HL-60 (cell line): ENCODE results near the gene SMAD9.

Experiments
- DNase-seq, 2 experiments: peaks; one replicate each; pipeline ENCODE4 v3.0.0-alpha.2; 2010 to 2020; ENCODE audit warnings: low read depth in 1 of 2, low spot score in 1 of 2
- H3K27ac ChIP-seq: fragments of 250-450 bp; sonication (Bioruptor Pico); replicated peaks from 2 replicates; pipeline ENCODE4 v1.5.1; 2020; ENCODE audit warnings: mild to moderate bottlenecking, moderate library complexity
- H3K27me3 ChIP-seq: fragments of 250-450 bp; sonication (Bioruptor Pico); 2 replicates; pipeline ENCODE4 v1.5.1; 2021; ENCODE audit warnings: mild to moderate bottlenecking, moderate library complexity; ENCODE audit not compliant: insufficient read depth, poor library complexity, severe bottlenecking
- H3K4me3 ChIP-seq: replicated peaks from 2 replicates; pipeline ENCODE4 v1.5.1; 2011; ENCODE audit warnings: mild to moderate bottlenecking, control low read depth, low read length; ENCODE audit not compliant: insufficient read depth
- GABPA ChIP-seq: IDR thresholded peaks from 2 replicates; pipeline ENCODE4 v1.6.1; 2012; ENCODE audit warnings: low read depth
- POLR2AphosphoS5 ChIP-seq: IDR thresholded peaks from 2 replicates; pipeline ENCODE4 v1.6.1; 2012; ENCODE audit warnings: low read depth
- SPI1 ChIP-seq: IDR thresholded peaks from 2 replicates; pipeline ENCODE4 v1.6.1; 2012; ENCODE audit warnings: low read depth, mild to moderate bottlenecking, borderline replicate concordance
- TF ChIP-seq, protein P1 (sequence below): IDR thresholded peaks from one replicate; pipeline ENCODE4 v1.5.1; 2011; ENCODE audit warnings: low read length, control low read depth, inconsistent platforms; ENCODE audit not compliant: insufficient read depth
- TF ChIP-seq, protein P2 (sequence below): IDR thresholded peaks from 2 replicates; pipeline ENCODE4 v1.6.1; 2012; ENCODE audit warnings: low read depth; ENCODE audit not compliant: insufficient replicate concordance

The SMAD9 gene

GRCh38 chr13:36834299-36834698 lies 85.7 kb downstream of the SMAD9 start:
- TF ChIP-seq, protein P1, sequence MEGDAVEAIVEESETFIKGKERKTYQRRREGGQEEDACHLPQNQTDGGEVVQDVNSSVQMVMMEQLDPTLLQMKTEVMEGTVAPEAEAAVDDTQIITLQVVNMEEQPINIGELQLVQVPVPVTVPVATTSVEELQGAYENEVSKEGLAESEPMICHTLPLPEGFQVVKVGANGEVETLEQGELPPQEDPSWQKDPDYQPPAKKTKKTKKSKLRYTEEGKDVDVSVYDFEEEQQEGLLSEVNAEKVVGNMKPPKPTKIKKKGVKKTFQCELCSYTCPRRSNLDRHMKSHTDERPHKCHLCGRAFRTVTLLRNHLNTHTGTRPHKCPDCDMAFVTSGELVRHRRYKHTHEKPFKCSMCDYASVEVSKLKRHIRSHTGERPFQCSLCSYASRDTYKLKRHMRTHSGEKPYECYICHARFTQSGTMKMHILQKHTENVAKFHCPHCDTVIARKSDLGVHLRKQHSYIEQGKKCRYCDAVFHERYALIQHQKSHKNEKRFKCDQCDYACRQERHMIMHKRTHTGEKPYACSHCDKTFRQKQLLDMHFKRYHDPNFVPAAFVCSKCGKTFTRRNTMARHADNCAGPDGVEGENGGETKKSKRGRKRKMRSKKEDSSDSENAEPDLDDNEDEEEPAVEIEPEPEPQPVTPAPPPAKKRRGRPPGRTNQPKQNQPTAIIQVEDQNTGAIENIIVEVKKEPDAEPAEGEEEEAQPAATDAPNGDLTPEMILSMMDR: no peak
- TF ChIP-seq, protein P2, sequence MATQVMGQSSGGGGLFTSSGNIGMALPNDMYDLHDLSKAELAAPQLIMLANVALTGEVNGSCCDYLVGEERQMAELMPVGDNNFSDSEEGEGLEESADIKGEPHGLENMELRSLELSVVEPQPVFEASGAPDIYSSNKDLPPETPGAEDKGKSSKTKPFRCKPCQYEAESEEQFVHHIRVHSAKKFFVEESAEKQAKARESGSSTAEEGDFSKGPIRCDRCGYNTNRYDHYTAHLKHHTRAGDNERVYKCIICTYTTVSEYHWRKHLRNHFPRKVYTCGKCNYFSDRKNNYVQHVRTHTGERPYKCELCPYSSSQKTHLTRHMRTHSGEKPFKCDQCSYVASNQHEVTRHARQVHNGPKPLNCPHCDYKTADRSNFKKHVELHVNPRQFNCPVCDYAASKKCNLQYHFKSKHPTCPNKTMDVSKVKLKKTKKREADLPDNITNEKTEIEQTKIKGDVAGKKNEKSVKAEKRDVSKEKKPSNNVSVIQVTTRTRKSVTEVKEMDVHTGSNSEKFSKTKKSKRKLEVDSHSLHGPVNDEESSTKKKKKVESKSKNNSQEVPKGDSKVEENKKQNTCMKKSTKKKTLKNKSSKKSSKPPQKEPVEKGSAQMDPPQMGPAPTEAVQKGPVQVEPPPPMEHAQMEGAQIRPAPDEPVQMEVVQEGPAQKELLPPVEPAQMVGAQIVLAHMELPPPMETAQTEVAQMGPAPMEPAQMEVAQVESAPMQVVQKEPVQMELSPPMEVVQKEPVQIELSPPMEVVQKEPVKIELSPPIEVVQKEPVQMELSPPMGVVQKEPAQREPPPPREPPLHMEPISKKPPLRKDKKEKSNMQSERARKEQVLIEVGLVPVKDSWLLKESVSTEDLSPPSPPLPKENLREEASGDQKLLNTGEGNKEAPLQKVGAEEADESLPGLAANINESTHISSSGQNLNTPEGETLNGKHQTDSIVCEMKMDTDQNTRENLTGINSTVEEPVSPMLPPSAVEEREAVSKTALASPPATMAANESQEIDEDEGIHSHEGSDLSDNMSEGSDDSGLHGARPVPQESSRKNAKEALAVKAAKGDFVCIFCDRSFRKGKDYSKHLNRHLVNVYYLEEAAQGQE: no peak
- no peak for TF ChIP-seq POLR2AphosphoS5
- no peak for TF ChIP-seq SPI1
- no peak for TF ChIP-seq GABPA
- no peak overlapping the region for H3K4me3 ChIP-seq
- no peak for DNase-seq
- no peak overlapping the region for H3K27ac ChIP-seq
- no peaks in the 10 kb centered on the region for H3K27me3 ChIP-seq

DNA sequence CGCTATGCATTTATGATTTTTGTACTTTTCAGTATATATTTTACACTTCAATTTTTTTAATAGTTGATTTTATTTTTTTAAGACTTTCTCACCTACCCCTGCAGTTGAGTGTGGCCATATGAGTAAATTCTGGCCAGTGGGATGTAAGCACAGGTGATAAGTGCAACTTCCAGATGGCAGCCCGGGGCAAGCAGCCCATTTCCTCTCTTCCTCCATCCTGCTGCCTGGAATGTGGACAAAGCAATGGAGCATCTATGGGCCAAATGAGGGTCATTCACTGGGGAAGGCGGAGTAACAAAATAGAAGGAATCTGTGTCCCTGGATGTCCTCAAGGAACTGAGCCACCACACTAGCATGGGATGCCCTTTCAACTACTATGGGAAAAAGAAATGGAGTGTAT lies 88.7 kb downstream of the SMAD9 start:
- no peaks in the 10 kb centered on the region for H3K27me3 ChIP-seq
- no peak for DNase-seq
- no peak overlapping the region for H3K4me3 ChIP-seq
- H3K27ac ChIP-seq: no peak overlapping the region
- TF ChIP-seq POLR2AphosphoS5: no peak
- no peak for TF ChIP-seq SPI1
- TF ChIP-seq GABPA: no peak
- TF ChIP-seq, protein P2: no peak
- TF ChIP-seq, protein P1: no peak

- no peaks in the 10 kb centered on the region for H3K27me3 ChIP-seq
- DNase-seq: no peak
- no peak overlapping the region for H3K4me3 ChIP-seq
- TF ChIP-seq, protein P2: no peak
- no peak for TF ChIP-seq POLR2AphosphoS5
- TF ChIP-seq GABPA: no peak
- no peak overlapping the region for H3K27ac ChIP-seq
Observed at GRCh38 chr13:36829753-36830152, 90.3 kb downstream of the SMAD9 start.

GRCh38 chr13:36822785-36823184 lies 97.3 kb downstream of the SMAD9 start:
- no peak overlapping the region for H3K4me3 ChIP-seq
- DNase-seq: no peak
- H3K27ac ChIP-seq: no peak overlapping the region
- TF ChIP-seq, protein P1: no peak
- TF ChIP-seq GABPA (no peak), SPI1 (no peak), POLR2AphosphoS5 (no peak)
- TF ChIP-seq, protein P2: no peak
- H3K27me3 ChIP-seq: no peaks in the 10 kb centered on the region
